HepG2 (cell line): ENCODE results near the gene CHST2.

Experiments
- CBX5 ChIP-seq: sonication (generic); formaldehyde crosslinking; IDR thresholded peaks from 2 replicates; pipeline ENCODE4 v1.4.0; 2020; ENCODE audit warnings: missing genetic modification reagents, borderline replicate concordance
- GATA4 ChIP-seq: sonication (generic); IDR thresholded peaks from 2 replicates; pipeline ENCODE4 v1.6.1; 2016; ENCODE audit warnings: antibody characterized with exemption, low read depth, borderline replicate concordance
- JDP2 ChIP-seq: sonication (generic); formaldehyde crosslinking; IDR thresholded peaks from 2 replicates; pipeline ENCODE4 v1.8.1; 2022; ENCODE audit warnings: missing genetic modification reagents, borderline replicate concordance
- JUNB ChIP-seq: sonication (generic); formaldehyde crosslinking; IDR thresholded peaks from 2 replicates; pipeline ENCODE4 v1.8.0; 2022; ENCODE audit warnings: missing genetic modification reagents, mild to moderate bottlenecking, borderline replicate concordance
- NFATC3 ChIP-seq: sonication (generic); formaldehyde crosslinking; IDR thresholded peaks from 2 replicates; pipeline ENCODE4 v1.5.1; 2020; ENCODE audit warnings: mild to moderate bottlenecking, missing genetic modification reagents
- ZNF607 ChIP-seq: sonication (generic); formaldehyde crosslinking; IDR thresholded peaks from 2 replicates; pipeline ENCODE4 v1.5.1; 2020; ENCODE audit warnings: missing genetic modification reagents, mild to moderate bottlenecking, borderline replicate concordance

DNA sequence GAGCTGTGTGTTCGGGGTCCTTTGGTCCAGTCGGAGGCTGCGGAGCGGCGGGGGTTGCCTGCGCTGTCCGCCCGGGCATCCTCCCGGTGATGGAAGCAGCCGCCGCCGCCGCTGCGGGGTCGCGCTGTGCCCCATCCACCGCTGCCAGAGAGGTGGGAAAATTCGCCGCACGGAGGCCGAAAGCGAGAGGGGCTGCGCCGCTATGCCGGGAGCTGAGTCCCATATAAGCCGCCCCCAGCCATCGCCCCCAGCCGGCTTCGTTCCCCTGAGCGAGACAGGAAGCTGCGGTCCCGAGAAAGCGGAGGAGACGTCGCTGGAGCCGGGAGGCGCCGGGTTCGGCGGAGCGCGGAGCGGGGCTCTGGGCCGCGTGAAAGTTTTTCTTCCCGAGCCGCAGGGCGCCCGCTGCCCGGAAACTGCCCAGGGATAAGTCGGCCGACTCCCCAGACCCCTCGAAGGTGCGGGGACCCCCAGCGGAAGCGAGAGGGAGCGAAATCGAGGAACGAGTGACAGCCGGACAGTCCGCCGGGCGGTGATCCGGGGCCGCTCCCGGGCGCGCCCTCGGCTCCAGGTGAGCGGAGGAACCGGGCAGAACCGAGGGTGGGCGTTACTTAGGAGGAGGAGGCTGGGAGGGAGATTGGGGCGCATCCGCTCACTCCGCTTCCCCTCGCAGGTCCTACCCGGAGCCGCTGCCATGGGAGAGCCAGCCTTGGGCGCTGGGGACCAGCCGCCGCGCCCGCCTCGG, 574 bp downstream of the CHST2 start:
- TF ChIP-seq NFATC3 (no peak), ZNF607 (CRISPR knock-in tag) (no peak), JDP2 (no peak), CBX5 (CRISPR knock-in tag) (no peak), GATA4 (no peak), JUNB (no peak)
